MM.1S (cell line): ENCODE data around the gene DVL2.
A peak's percentile ranks its signal among the peaks of the same experiment; 100 is the strongest.

ENCODE experiments used
- DNase-seq: peaks from one replicate; pipeline ENCODE4 v3.0.0-alpha.2; 2015
- H2AFZ ChIP-seq: fragments of 300-600 bp; sonication (generic); 2 replicates; pipeline ENCODE4 v1.6.0; 2016; ENCODE audit warnings: antibody characterized with exemption, low read length
- H3F3A ChIP-seq: fragments of 300-600 bp; sonication (generic); 2 replicates; pipeline ENCODE4 v1.6.1; 2016; ENCODE audit warnings: mild to moderate bottlenecking, antibody characterized with exemption, low read length, moderate library complexity, mixed read lengths; ENCODE audit not compliant: insufficient read depth
- H3K27ac ChIP-seq: fragments of 300-600 bp; sonication (generic); 2 replicates; pipeline ENCODE4 v1.5.1; 2016; ENCODE audit warnings: mild to moderate bottlenecking, low read length
- H3K27me3 ChIP-seq: fragments of 300-600 bp; sonication (generic); replicated peaks from 2 replicates; pipeline ENCODE4 v1.6.0; 2016; ENCODE audit warnings: low read length; ENCODE audit not compliant: insufficient read depth
- H3K36me3 ChIP-seq: fragments of 300-600 bp; sonication (generic); replicated peaks from 2 replicates; pipeline ENCODE4 v1.6.1; 2016; ENCODE audit warnings: mild to moderate bottlenecking, low read length, mixed read lengths; ENCODE audit not compliant: insufficient read depth
- H3K4me1 ChIP-seq: fragments of 300-600 bp; sonication (generic); 2 replicates; pipeline ENCODE4 v1.6.1; 2016; ENCODE audit warnings: low read length, mixed read lengths
- H3K4me2 ChIP-seq: fragments of 300-600 bp; sonication (generic); 2 replicates; pipeline ENCODE4 v1.6.0; 2016; ENCODE audit warnings: low read depth, low read length
- H3K4me3 ChIP-seq: fragments of 300-600 bp; sonication (generic); 2 replicates; pipeline ENCODE4 v1.5.1; 2016; ENCODE audit warnings: low read length, mixed read lengths
- H3K79me2 ChIP-seq: fragments of 300-600 bp; sonication (generic); 2 replicates; pipeline ENCODE4 v1.6.1; 2016; ENCODE audit warnings: mixed run types, low read length, mixed read lengths
- H3K9ac ChIP-seq: fragments of 300-600 bp; sonication (generic); 2 replicates; pipeline ENCODE4 v1.6.1; 2016; ENCODE audit warnings: low read length, mixed read lengths
- H3K9me2 ChIP-seq: fragments of 300-600 bp; sonication (generic); replicated peaks from 2 replicates; pipeline ENCODE4 v1.6.1; 2016; ENCODE audit warnings: mild to moderate bottlenecking, low read length, mixed read lengths; ENCODE audit not compliant: insufficient read depth
- H3K9me3 ChIP-seq: fragments of 300-600 bp; sonication (generic); replicated peaks from 2 replicates; pipeline ENCODE4 v1.6.1; 2016; ENCODE audit warnings: mild to moderate bottlenecking, low read length, mixed read lengths; ENCODE audit not compliant: insufficient read depth
- H4K20me1 ChIP-seq: fragments of 300-600 bp; sonication (generic); 2 replicates; pipeline ENCODE4 v1.6.1; 2016; ENCODE audit warnings: mild to moderate bottlenecking, low read length, moderate library complexity, mixed read lengths; ENCODE audit not compliant: insufficient read depth
- CTCF ChIP-seq: fragments of 300-600 bp; sonication (generic); IDR thresholded peaks from 2 replicates; pipeline ENCODE4 v1.5.1; 2016; ENCODE audit warnings: antibody characterized with exemption, low read length, mixed read lengths
- EZH2 ChIP-seq: fragments of 300-600 bp; sonication (generic); optimal IDR thresholded peaks from 2 replicates; pipeline ENCODE3; 2017; ENCODE audit warnings: low read depth, mild to moderate bottlenecking, antibody characterized with exemption, low read length, mixed read lengths
- EZH2phosphoT487 ChIP-seq: fragments of 300-600 bp; sonication (generic); IDR thresholded peaks from 2 replicates; pipeline ENCODE4 v1.6.1; 2018; ENCODE audit warnings: antibody characterized with exemption, low read length

DVL2 gene

GRCh38 chr17:7204336-7204735 is 30.0 kb downstream of the DVL2 start:
- Histone ChIP-seq H3F3A (no peaks in the 10 kb centered on the region), H3K27ac (no peak overlapping the region), H3K27me3 (peaks cover 84% of the 10 kb centered on the region), H3K4me3 (no peak overlapping the region), H3K9me3 (no peaks in the 10 kb centered on the region), H3K9ac (no peak overlapping the region), H3K79me2 (no peaks in the 10 kb centered on the region), H3K9me2 (no peaks in the 10 kb centered on the region), H4K20me1 (no peaks in the 10 kb centered on the region), H3K36me3 (no peaks in the 10 kb centered on the region), H2AFZ (no peak overlapping the region), H3K4me2 (peak overlapping the region; percentile 87), H3K4me1 (no peaks in the 10 kb centered on the region; the same call in 1 of the 2 replicates)
- TF ChIP-seq EZH2phosphoT487 = no peak
- no peak for DNase-seq

DNA sequence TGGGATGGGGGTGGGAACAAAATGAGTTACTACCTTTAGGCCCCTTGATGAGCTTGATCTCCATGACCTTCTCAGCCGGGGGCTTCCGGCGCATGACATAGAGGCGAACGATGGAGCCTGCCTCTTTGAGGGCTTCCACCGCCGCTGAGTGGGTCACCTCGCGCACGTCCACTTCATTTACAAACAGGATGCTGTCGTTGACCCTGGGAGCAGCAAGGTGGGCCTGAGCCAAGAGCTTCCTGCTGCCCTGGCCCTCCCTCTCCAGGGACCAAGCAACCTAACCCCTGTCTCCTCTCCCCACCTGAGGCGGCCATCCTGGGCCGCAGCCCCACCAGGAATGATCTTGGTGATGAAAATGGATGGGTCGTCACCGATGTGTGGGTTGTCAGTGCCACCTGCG is 30.9 kb downstream of the DVL2 start:
- Histone ChIP-seq H3K9ac (no peak overlapping the region), H3K36me3 (no peaks in the 10 kb centered on the region), H3F3A (no peaks in the 10 kb centered on the region), H3K4me1 (no peaks in the 10 kb centered on the region; the same call in 1 of the 2 replicates), H3K4me3 (no peak overlapping the region), H2AFZ (no peak overlapping the region), H4K20me1 (no peaks in the 10 kb centered on the region), H3K4me2 (no peak overlapping the region), H3K27ac (no peak overlapping the region), H3K79me2 (no peaks in the 10 kb centered on the region), H3K27me3 (peaks cover 81% of the 10 kb centered on the region), H3K9me3 (no peaks in the 10 kb centered on the region), H3K9me2 (no peaks in the 10 kb centered on the region)
- TF ChIP-seq EZH2 = no peak
- TF ChIP-seq CTCF = no peak
- TF ChIP-seq EZH2phosphoT487 = no peak
- DNase-seq = no peak

DNA sequence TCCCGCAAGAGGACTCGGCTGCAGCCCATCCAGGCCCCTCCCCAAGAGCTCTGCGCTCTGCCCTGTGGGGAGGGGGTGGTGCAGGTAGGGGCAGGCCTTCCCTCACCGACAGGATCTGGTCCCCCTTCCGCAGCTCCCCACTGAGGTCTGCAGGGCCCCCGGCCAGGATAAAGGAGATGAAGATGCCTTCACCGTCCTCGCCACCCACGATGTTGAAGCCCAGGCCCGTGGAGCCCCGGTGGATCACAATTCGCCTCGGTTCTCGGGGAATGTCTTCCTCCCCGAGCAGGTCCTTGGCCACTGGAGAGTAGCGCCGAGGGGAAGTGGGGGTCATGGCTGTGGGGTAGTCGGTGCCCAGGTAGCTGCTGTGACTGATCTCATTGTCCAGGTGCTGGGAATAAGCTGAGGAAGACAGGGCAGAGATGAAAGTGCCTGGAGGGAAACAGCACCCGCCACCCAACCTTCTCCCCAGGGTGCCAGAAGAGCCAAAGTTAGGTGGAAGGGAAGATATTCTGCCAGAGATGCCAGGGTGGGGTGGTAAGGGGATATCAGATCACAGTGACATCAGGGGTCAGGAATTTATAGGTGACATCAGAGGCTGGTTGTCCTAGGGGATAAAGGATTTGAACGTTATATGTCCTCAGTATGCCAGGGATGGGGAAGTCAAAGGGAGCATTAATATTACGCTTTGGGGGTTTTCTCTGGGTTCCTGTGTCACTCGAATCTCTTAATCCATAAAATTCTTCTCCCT is 37.5 kb downstream of the DVL2 start:
- no peaks in the 10 kb centered on the region for H4K20me1 ChIP-seq
- H3K27ac ChIP-seq = no peak overlapping the region
- H3F3A ChIP-seq = no peaks in the 10 kb centered on the region
- H3K4me3 ChIP-seq = no peak overlapping the region
- H3K9ac ChIP-seq = no peak overlapping the region
- no peaks in the 10 kb centered on the region for H3K9me3 ChIP-seq
- H3K36me3 ChIP-seq = no peaks in the 10 kb centered on the region
- DNase-seq = no peak
- peaks cover 92% of the 10 kb centered on the region for H3K27me3 ChIP-seq
- TF ChIP-seq EZH2phosphoT487 = no peak
- no peak for TF ChIP-seq CTCF
- TF ChIP-seq EZH2 = no peak
- no peak overlapping the region for H2AFZ ChIP-seq
- H3K79me2 ChIP-seq = no peaks in the 10 kb centered on the region
- H3K9me2 ChIP-seq = no peaks in the 10 kb centered on the region
- H3K4me1 ChIP-seq = no peaks in the 10 kb centered on the region
- H3K4me2 ChIP-seq = no peak overlapping the region

GRCh38 chr17:7195971-7196370 is 38.3 kb downstream of the DVL2 start:
- no peaks in the 10 kb centered on the region for H3K4me1 ChIP-seq
- no peak for TF ChIP-seq EZH2phosphoT487
- no peak for TF ChIP-seq CTCF
- no peak for TF ChIP-seq EZH2
- no peaks in the 10 kb centered on the region for H3K9me3 ChIP-seq
- H3K9ac ChIP-seq = no peak overlapping the region
- H4K20me1 ChIP-seq = no peaks in the 10 kb centered on the region
- no peaks in the 10 kb centered on the region for H3K79me2 ChIP-seq
- H3K4me3 ChIP-seq = no peak overlapping the region
- H3K27ac ChIP-seq = no peak overlapping the region
- no peak overlapping the region for H2AFZ ChIP-seq
- peaks cover 91% of the 10 kb centered on the region for H3K27me3 ChIP-seq
- no peaks in the 10 kb centered on the region for H3F3A ChIP-seq
- H3K4me2 ChIP-seq = no peak overlapping the region
- no peak for DNase-seq
- H3K9me2 ChIP-seq = no peaks in the 10 kb centered on the region
- H3K36me3 ChIP-seq = no peaks in the 10 kb centered on the region
